NCI-H460 (cell line): ENCODE measurements around the gene SLC45A3. TPM values are rescaled to one million over a fixed set of nuclear protein-coding genes. Genes with fewer than 3 reads are reported as not detected.
A peak's percentile ranks its signal among the peaks of the same experiment; 100 is the strongest.

Experiments
- DNase-seq: peaks from one replicate; pipeline ENCODE4 v3.0.0-alpha.2; 2016; ENCODE audit warnings: low read depth; ENCODE audit errors: extremely low read depth
- total RNA-seq: library from RNA; depleted of rRNA; stranded (reverse); fragments of >200 nt; shearing (Covaris generic); gene quantifications from 2 replicates; pipeline ENCODE4 v1.2.3, GENCODE V29; 2014

SLC45A3 gene
- total RNA-seq, 1 experiment from 2014 or later, result 2.1 TPM

GRCh38 chr1:205669341-205670149, 10.8 kb downstream of the SLC45A3 start:
- no peak for DNase-seq

GRCh38 chr1:205668951-205669340, 11.4 kb downstream of the SLC45A3 start:
- DNase-seq, result no peak

- no peak for DNase-seq
Measured at GRCh38 chr1:205667909-205668643, 12.2 kb downstream of the SLC45A3 start.

- DNase-seq, result no peak
Measured at GRCh38 chr1:205666372-205667166, 13.7 kb downstream of the SLC45A3 start.

GRCh38 chr1:205665201-205666045, 14.9 kb downstream of the SLC45A3 start:
- DNase-seq, result no peak

- DNase-seq, result no peak
Measured at GRCh38 chr1:205664399-205665017, 15.8 kb downstream of the SLC45A3 start.

GRCh38 chr1:205663286-205663936, 16.9 kb downstream of the SLC45A3 start:
- DNase-seq, result no peak

- no peak for DNase-seq
Measured at GRCh38 chr1:205662791-205663190, 17.5 kb downstream of the SLC45A3 start.

GRCh38 chr1:205662135-205662738, 18.1 kb downstream of the SLC45A3 start:
- no peak for DNase-seq

- DNase-seq, result no peak
Measured at GRCh38 chr1:205661429-205662134, 18.7 kb downstream of the SLC45A3 start.

- DNase-seq, result no peak
Measured at GRCh38 chr1:205660361-205660760, 19.9 kb downstream of the SLC45A3 start.

GRCh38 chr1:205658943-205659581, 21.2 kb downstream of the SLC45A3 start:
- peak; percentile 77 for DNase-seq

GRCh38 chr1:205656236-205656635, 24.1 kb downstream of the SLC45A3 start:
- DNase-seq, result no peak

GRCh38 chr1:205652984-205653383, 27.3 kb downstream of the SLC45A3 start:
- DNase-seq, result no peak

GRCh38 chr1:205650241-205650640, 30.1 kb downstream of the SLC45A3 start:
- no peak for DNase-seq

- DNase-seq, result no peak
Measured at GRCh38 chr1:205645519-205645918, 34.8 kb downstream of the SLC45A3 start.

GRCh38 chr1:205642679-205643307, 37.5 kb downstream of the SLC45A3 start:
- DNase-seq, result no peak
